HG03196 (cell line): ENCODE measurements around the gene AP1S1.
"Not testable (repeated sequence)": the region's sequence is repeated elsewhere in the genome, so short reads cannot be mapped to it uniquely, and the experiment has no call there.

Source experiments
- ATAC-seq: cut with Tn5 transposase; IDR thresholded peaks from one replicate; pipeline ENCODE4 v1.9.1; 2021; ENCODE audit not compliant: unreplicated experiment

Gene AP1S1

DNA sequence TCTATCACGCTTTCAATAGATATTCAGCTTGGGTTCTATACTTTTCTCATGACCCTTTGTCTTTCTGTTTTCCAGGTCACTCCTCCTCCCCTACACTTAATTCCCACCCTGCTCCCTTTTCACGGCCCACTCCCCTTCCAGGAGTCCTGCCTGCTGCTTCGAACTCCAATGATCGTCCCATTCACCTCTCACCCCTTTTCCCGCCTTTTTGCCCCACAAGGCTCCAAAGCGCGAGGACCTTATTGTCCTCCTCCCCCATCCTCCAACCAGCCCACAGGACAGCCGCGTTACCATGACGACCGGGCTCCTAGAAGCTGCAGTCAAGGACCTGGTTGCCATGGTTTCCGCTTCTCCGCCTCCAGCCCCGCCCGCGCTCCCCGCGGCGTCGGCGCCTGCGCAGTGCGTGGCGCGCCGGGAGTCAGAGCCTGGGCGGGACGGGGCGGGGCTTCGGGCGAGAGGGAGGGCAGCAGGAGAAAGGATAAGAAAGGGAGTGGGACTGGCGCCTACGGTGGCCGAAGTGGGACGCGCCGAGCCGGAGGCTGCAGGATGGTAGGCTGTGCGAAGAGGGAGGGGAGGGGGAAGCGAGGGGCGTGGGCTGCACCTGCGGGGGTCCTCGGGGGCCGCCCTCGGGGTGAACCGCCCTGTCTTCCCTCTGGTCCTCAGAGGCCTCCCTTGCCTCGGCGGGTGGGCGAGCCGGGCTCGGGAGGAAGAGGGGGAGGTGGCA lies at the start of gene AP1S1:
Gene AP1S1 (plus strand): TSS at position 508 of the 724 bp plus-strand sequence. CDS start 39 bp downstream, at position 547.
- peak; percentile 75 for ATAC-seq

DNA sequence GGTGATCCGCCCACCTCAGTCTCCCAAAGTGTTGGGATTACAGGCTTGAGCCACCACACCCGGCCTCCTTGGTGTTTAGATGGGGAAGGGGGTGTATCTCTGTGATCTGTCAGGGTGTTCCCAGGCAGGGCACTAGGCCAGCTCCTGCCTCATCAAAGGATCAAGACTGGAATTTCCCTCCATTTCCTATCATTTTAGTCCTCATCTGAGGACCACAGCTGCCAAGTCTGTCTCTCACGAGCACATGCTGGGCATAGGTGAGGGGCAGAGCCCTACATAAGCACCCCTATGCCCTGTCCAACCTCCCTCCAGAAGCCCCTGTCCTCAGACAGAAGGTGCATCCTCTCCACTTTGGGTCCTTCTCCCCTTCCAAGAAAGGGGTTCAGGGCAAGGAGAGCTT lies 49.5 kb upstream of the AP1S1 start:
- ATAC-seq, result no peak

DNA sequence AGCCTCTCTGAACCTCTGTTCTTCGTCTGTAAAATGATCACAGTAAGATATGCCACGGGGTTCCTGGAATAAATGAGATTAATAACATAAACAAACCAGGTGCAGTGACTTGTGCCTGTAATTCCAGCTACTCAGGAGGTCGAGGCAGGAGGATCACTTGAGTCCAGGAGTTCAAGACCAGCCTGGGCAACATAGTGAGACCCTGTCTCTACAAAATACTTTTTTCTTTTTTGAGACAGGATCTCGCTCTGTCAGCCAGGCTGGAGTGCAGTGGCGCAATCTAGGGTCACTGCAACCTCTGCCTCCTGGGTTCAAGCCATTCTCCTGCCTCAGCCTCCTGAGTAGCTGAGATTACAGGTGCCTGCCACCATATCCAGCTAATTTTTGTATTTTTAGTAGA lies 49.0 kb upstream of the AP1S1 start:
- ATAC-seq, result not testable (repeated sequence)

DNA sequence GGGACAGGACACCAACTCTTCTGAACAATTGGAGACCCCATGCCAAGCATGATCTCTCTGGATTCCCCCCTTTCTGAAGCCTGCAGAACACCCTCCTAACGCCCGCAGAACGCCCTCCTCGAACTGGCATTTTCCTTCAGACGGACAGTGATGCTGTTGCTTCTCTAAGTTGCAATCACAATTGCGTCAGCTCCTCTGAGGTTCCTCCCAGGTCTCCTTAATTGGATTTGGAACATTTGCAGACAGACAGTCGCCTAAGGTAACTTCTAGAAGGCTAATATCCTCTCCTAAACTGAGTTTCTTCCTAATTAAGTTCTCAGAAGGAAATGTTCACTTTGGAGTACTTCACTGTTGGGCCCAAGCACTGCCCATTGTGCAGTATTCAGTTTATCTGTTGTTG lies 47.9 kb upstream of the AP1S1 start:
- ATAC-seq, result no peak

DNA sequence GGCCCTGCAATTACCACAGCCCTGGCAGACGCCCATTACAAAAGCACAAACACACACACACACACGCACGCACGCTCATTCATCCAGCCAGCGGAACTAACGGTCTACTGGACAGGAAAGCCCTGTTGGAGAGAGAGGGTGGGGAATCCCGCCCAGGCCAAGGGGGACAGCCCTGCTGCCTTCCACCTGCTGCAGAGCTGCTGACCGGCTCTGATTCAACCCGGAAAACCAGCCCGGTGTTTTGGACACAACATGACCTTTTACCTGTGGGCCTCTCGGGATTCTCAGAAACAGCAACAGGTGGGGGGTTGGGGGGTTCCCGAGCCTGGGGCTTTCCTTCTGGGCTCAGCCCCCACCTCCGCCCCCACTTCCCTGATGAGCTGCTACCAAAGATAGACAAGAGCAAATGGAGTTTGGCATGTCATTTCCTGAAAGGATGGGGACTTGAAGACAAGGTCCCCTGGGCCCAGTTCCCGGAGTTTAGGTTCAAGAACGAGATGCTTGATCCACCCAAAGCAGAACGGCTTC lies 45.9 kb upstream of the AP1S1 start:
- no peak for ATAC-seq

DNA sequence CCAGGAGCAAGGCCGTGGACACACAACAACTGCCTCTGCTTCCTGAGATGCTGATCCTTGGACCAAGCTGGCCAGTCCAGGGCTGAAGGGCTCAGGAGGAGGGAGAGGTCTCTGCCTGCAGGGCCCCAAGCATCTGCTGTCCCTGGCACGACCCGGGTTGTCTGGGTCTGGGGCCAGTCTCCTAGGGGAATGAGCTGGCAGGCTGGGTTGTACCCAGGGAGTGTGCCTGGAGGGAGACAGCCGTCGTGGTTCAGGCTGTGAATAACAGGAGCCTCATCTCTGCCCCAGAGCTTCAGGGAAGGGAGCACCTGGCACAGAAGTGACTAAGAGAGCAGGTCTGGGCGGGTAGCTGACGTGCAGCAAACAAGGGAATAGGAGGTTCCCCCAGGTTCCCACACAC lies 45.3 kb upstream of the AP1S1 start:
- ATAC-seq, result no peak

DNA sequence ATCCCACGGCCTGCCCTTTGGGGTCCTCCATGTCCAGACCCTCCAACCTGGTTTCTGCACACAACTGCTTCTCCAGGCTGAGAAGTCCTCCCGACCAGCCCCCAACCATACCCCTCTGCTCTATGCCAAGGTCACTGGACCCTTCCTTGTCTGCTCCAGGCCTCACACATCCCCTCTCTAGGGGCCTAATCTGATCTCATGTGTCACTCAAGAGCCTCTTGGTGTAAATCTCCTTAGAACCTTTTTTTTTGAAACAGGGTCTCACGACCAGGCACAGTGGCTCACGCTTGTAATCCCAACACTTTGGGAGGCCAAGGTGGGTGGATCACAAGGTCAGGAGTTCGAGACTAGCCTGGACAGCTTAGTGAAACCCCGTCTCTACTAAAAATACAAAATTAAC lies 44.9 kb upstream of the AP1S1 start:
- ATAC-seq, result no peak

DNA sequence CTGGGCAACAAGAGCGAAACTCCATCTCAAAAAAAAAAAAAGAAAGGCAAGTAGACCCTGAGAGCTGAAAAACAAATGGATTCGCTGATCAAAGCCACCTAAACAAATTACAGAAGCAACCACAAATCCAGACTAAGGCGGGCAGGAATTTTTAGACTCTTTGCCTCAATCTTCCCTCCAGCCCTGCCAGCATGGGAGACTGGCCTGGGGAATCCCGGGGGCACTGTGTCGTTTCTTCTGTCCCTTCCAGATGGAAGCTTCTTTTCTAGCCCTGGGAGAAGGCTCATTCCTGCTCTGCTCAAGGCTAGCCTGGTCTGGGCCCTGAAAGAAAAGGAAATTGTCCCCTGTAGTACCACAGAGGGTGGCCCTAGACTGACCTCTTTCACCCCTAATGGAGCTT lies 43.0 kb upstream of the AP1S1 start:
- no peak for ATAC-seq

DNA sequence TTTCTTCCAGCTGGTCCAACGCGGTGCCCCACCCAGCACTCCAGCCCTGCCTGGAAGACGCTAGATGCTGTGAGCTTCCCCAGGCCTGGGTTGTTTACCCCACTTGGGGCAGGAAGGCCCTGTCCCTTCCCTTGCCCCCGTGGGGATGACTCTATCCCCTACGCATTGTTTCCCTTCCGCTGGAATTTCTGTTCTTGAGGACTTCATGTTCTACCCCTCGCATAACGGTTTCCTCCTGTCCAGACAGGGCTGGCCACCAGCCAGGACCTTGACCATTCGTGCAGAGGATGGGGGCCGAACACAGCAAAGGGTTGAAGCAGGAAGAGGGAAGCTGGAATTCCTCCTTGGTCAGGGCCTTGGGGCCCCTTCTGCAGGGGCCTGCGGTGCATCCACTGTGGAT lies 42.0 kb upstream of the AP1S1 start:
- ATAC-seq, result no peak

DNA sequence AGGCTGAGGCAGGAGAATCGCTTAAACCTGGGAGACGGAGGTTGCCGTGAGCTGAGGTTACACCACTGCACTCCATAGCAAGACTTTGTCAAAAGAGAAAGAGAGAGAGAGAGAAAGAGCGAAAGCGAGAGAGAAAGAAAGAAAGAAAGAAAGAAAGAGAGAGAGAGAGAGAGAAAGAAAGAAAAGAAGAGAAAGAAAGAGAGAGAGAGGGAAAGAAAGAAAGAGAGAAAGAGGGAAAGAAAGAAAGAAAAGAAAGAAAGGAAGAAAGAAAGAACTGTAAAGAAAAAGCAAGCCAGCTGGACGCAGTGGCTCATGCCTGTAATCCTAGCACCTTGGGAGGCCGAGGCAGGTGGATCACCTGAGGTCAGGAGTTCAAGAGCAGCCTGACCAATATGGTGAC lies 41.1 kb upstream of the AP1S1 start:
- not testable (repeated sequence) for ATAC-seq

DNA sequence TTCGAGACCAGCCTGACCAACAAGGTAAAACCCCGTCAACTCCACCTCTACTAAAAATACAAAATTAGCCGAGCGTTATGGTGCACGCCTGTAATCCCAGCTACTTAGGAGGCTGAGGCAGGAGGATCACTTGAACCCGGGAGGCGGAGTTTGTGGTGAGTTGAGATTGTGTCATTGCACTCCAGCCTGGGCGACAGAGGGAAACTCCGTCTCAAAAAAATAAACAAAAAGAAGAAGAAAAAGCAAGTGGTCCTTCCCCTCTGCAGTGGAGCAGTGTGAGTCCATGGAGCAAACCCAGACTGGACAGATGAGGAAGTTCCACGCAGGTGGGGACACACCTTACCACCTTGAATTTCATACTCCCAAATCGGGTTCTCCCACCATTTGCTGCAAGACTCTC lies 40.4 kb upstream of the AP1S1 start:
- no peak for ATAC-seq

DNA sequence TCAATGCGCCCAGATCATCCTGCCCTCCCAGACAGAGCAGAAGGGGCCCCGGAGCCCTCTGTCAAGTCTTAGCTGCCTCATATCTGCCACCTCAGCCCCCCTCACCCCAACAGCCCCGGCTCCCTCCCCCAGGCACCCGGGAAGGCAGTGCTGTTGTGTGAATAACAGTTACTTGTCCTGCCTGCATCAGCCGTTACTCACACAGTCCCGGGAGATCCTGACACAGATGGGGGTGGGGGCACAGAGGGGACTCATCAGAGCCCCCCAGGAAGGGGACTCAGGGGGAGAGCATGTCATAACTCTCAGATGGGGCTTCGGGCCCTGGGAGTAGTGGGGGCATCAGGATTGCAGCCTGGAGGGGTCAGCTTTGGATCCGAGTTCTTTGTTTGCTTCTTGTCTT lies 39.8 kb upstream of the AP1S1 start:
- ATAC-seq, result no peak

DNA sequence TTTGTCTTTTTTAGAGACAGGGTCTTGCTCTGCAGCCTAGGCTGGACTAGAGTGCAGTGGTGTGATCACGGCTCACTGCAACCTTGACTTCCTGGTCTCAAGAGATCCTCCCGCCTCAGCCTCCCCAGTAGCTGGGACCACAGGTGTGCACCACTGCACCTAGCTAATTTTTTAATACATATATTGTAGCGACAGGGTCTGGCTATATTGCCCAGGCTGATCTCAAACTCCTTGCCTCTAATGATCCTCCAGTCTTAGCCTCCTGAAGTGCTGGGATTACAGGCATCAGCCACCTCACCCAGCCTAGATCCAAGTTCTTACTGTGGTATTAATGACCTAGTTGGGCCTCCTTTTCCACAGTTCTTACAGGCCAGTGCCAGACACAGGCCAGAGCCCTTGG lies 39.1 kb upstream of the AP1S1 start:
- no peak for ATAC-seq

DNA sequence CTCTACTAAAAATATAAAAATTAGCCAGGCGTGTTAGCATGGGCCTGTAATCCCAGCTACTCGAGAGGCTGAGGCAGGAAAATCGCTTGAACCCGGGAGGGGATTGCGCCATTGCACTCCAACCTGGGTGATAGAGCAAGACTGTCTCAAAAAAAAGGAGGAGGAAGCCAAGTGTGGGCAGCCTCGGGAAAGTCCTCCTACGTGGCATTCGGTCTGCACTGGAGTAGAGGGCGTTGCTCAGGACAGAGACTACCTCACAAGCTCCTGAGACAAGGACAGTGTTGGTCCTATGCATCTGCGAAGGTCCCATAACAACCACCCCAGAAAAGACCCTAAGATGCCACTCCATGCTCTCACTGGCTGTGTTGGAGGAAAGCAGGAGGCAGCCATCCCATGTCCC lies 37.4 kb upstream of the AP1S1 start:
- no peak for ATAC-seq

DNA sequence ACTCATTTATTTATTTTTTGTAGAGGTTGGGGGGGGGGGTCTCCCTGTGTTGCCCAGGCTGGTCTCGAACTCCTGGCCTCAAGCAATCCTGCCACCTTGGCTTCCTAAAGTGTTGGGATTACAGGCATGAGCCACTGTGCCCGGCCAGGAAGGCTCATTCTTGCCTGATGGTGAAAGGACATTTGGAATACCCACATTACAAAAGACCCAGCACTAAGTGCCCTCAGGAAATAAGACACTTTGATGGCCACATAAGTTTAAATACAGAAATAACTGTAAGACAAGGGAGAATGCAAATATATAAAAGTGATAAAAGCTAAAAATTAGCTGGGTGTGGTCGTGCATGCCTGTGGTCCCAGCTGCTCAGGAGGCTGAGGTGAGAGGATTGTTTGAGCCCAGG lies 35.4 kb upstream of the AP1S1 start:
- ATAC-seq, result no peak

DNA sequence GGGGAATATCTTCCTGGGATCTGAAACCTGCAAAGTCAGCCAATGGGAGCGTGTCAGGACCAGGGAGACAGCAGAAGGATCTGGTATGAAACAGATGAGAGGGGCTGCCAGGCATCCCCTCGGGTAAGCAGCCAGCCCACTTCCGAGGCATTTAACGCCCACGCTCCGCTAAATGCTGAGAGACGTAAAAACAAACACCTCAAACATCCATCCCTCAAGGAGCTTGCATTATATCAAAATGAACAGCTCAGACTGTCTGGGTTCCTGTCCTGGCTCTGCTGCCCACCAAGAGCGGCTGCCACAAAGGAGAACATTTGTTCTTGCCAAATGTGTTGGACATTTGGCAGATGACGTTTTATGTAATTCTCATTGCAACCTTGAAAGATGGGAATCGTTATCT lies 34.4 kb upstream of the AP1S1 start:
- no peak for ATAC-seq

DNA sequence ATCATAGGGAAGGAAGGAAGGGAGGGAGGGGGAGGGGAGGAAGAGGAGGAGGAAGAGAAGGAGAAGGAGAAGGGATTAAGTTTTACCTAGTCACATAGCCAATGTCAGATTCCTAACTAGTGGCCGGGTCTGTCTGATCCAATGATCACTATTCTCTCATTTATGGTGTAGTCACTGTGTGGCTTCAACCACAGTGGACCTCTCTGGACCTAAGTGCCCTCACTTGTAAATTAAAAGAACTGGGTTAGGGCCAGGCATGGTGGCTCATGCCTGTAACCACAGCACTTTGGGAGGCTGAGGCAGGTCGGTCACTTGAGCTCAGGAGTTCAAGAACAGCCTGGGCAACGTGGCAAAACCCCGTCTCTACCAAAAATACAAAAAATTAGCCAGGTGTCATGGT lies 34.0 kb upstream of the AP1S1 start:
- ATAC-seq, result no peak

DNA sequence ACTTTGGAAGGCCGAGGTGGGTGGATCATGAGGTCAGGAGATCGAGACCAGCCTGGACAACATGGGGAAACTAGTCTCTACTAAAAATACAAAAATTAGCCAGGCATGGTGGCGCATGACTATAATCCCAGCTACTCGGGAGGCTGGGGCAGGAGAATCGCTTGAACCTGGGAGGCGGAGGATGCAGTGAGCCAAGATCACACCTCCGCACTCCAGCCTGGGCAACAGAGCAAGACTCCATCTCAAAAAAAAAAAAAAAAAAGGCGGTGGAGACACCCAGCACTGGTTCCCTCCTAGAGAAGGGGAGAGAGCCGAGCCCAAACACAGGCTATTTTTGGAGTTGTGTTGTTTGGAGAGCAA lies 32.7 kb upstream of the AP1S1 start:
- not testable (repeated sequence) for ATAC-seq

DNA sequence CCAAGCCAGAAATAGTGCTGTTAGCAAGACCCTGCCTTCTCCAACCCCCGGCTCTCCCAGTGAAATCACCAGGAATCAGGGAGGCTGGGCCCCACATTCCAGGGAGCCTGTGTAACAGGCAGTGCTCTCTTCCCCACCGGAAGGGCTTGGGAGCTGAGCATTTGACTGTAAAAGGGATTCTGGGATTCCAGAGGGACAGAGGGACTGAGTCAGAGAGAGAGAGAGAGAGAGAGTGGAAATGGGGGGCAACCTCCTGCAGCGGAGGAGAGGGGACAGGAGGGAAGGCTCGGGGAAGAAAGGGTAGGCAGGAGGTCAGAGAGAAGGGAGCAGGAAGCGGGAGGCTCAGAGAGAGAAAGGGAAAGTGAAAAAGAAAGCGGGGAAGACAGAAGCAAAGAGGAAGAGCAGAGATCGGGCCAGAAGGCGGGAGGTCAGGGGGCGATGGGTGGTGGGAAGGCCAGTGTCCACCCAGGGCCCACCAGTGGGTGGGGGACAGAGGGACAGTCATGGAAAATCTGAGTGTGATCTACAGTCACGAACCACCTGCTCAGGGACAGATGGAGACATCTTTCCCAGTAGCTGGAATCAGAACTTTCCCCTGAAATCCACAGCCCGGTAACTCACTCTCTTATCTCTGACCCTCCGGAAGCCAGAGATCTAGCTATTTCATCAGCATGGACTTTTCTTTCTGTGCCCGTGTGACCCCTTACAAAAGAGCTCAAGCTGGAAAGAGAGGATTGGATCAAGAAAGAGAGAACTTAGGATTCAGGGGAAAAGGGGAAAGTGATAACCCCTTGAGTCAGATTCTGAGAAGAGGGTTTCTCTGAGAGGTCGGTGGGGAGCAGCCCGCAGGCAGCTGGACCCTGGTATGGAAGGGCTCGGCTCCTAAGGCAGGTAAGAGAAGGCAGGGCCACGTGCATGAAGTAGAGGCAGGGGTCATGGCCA lies 32.0 kb upstream of the AP1S1 start:
- no peak for ATAC-seq

DNA sequence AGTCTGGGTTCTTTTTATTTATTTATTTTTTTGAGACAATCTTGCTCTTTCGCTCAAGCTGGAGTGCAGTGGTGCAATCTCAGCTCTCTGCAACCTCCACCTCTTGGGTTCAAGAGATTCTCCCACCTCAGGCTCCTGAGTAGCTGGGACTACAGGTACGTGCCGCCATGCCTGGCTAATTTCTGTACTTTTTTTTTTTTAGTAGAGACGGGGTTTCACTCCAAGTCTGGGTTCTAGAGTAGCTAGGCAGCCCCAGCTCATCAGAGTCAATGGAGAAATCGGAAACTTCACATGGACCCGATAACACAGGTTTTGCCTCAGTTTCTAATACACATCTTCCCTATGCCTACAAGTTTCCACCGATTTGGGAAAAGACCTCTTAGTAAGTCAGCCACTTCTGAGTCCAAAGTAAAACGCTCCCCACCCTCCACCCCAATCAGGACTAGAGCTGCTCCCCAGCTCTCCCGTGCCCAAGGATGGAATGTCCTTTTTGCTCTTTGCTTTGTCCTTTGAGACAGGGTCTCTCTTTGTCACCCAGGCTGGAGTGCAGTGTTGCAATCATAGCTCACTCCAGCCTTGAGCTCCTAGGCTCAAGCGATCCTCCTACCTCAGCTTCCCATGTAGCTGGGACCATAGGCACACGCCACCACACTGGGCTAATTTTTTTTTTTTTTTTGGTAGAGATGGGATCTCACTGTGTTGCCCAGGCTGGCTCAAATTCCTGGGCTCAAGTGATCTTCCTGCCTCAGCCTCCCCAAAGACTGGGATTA lies 31.2 kb upstream of the AP1S1 start:
- ATAC-seq, result no peak

DNA sequence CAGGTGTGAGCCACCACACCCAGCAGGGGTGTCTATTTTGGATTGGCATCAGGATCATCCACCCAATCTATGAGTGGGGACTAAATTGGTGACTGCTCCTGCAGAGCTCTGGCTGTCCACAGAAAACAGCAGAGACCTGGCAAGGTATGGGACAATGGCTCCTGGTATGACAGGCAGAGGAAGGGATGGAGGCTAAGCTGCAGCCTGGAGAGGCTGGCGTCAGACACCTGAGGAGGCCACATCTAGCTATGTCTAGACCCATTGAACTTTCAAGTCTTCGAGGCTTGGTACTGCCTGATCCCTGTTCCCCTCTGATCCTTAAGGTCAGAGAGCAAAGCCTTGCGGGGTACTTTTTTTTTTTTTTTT lies 30.6 kb upstream of the AP1S1 start:
- ATAC-seq, result no peak
